H9 (cell line): ENCODE results near the gene G6PC1. TPM values are rescaled to one million over a fixed set of nuclear protein-coding genes. Genes with fewer than 3 reads are reported as not detected.

Source experiments
- DNase-seq: peaks from one replicate; pipeline ENCODE4 v3.0.0-alpha.2; 2017
- H2AFZ ChIP-seq: one replicate; pipeline ENCODE4 v1.6.1; 2013; ENCODE audit warnings: mild to moderate bottlenecking, low read length, control low read depth, moderate library complexity
- H2AK5ac ChIP-seq: 2 replicates; pipeline ENCODE4 v1.6.1; 2013; ENCODE audit warnings: low read length, control low read depth, mixed read lengths; ENCODE audit not compliant: insufficient read length
- H2BK120ac ChIP-seq: one replicate; pipeline ENCODE4 v1.6.1; 2013; ENCODE audit warnings: low read depth, mild to moderate bottlenecking, low read length, control low read depth, inconsistent platforms; ENCODE audit not compliant: poor library complexity, severe bottlenecking
- H2BK12ac ChIP-seq: 2 replicates; pipeline ENCODE4 v1.6.1; 2013; ENCODE audit warnings: low read length, control low read depth, mixed read lengths, low read depth; ENCODE audit not compliant: insufficient read length
- H2BK15ac ChIP-seq: 2 replicates; pipeline ENCODE4 v1.6.1; 2013; ENCODE audit warnings: low read depth, low read length, control low read depth
- H2BK20ac ChIP-seq: one replicate; pipeline ENCODE4 v1.6.1; 2013; ENCODE audit warnings: low read depth, mild to moderate bottlenecking, low read length, control low read depth, inconsistent platforms; ENCODE audit not compliant: poor library complexity, severe bottlenecking
- H2BK5ac ChIP-seq: 2 replicates; pipeline ENCODE4 v1.6.1; 2013; ENCODE audit warnings: low read length, control low read depth, mixed read lengths; ENCODE audit not compliant: insufficient read length
- H3K14ac ChIP-seq: 2 replicates; pipeline ENCODE4 v1.6.1; 2013; ENCODE audit warnings: low read length, control low read depth; ENCODE audit not compliant: insufficient read depth
- H3K18ac ChIP-seq: 2 replicates; pipeline ENCODE4 v1.6.1; 2013; ENCODE audit warnings: low read depth, mild to moderate bottlenecking, mixed read lengths, low read length, control low read depth; ENCODE audit not compliant: insufficient read length
- H3K23ac ChIP-seq: 2 replicates; pipeline ENCODE4 v1.6.1; 2013; ENCODE audit warnings: low read length, control low read depth, mixed read lengths, low read depth; ENCODE audit not compliant: insufficient read length
- H3K23me2 ChIP-seq: 2 replicates; pipeline ENCODE4 v1.6.1; 2013; ENCODE audit warnings: low read depth, mild to moderate bottlenecking, mixed read lengths, low read length, control low read depth; ENCODE audit not compliant: insufficient read length, poor library complexity, severe bottlenecking
- H3K27ac ChIP-seq: 2 replicates; pipeline ENCODE4 v1.5.1; 2013; ENCODE audit warnings: low read length, control low read depth, mixed read lengths, low read depth; ENCODE audit not compliant: insufficient read length
- H3K27me3 ChIP-seq: 2 replicates; pipeline ENCODE4 v1.6.1; 2013; ENCODE audit warnings: low read length, control low read depth, inconsistent platforms; ENCODE audit not compliant: insufficient read depth
- H3K4ac ChIP-seq: 2 replicates; pipeline ENCODE4 v1.6.1; 2013; ENCODE audit warnings: low read depth, mild to moderate bottlenecking, control low read depth, inconsistent platforms, low read length, moderate library complexity
- H3K4me1 ChIP-seq: 2 replicates; pipeline ENCODE4 v1.6.1; 2013; ENCODE audit warnings: low read length, control low read depth, inconsistent platforms; ENCODE audit not compliant: insufficient read depth
- H3K4me2 ChIP-seq: 2 replicates; pipeline ENCODE4 v1.6.1; 2013; ENCODE audit warnings: low read length, control low read depth, mixed read lengths; ENCODE audit not compliant: insufficient read length, insufficient read depth
- H3K56ac ChIP-seq: 2 replicates; pipeline ENCODE4 v1.6.1; 2013; ENCODE audit warnings: low read depth, mild to moderate bottlenecking, mixed read lengths, low read length, control low read depth; ENCODE audit not compliant: insufficient read length
- H3K79me1 ChIP-seq: 2 replicates; pipeline ENCODE4 v1.6.1; 2013; ENCODE audit warnings: low read depth, mild to moderate bottlenecking, moderate library complexity, low read length, control low read depth, inconsistent platforms; ENCODE audit not compliant: insufficient read depth, poor library complexity, severe bottlenecking
- H3K79me2 ChIP-seq: 2 replicates; pipeline ENCODE4 v1.6.1; 2013; ENCODE audit warnings: low read length, control low read depth, inconsistent platforms; ENCODE audit not compliant: insufficient read depth
- H3K9ac ChIP-seq: 2 replicates; pipeline ENCODE4 v1.6.1; 2013; ENCODE audit warnings: low read length, control low read depth, mixed read lengths; ENCODE audit not compliant: insufficient read length; ENCODE audit errors: extremely low read depth
- H3K9me3 ChIP-seq: one replicate; pipeline ENCODE4 v1.6.1; 2013; ENCODE audit warnings: low read depth, low read length, inconsistent platforms; ENCODE audit not compliant: control insufficient read depth
- H3T11ph ChIP-seq: one replicate; pipeline ENCODE4 v1.6.1; 2013; ENCODE audit warnings: mild to moderate bottlenecking, low read length, control low read depth, inconsistent platforms
- H4K20me1 ChIP-seq: one replicate; pipeline ENCODE4 v1.6.1; 2013; ENCODE audit not compliant: control insufficient read depth, insufficient read length, insufficient read depth
- H4K5ac ChIP-seq: 2 replicates; pipeline ENCODE4 v1.6.1; 2013; ENCODE audit warnings: low read depth, mild to moderate bottlenecking, mixed read lengths, low read length, control low read depth; ENCODE audit not compliant: insufficient read length
- H4K8ac ChIP-seq: replicated peaks from 2 replicates; pipeline ENCODE4 v1.6.1; 2013; ENCODE audit warnings: low read length, control low read depth, mixed read lengths, low read depth; ENCODE audit not compliant: insufficient read length
- H4K91ac ChIP-seq: 2 replicates; pipeline ENCODE4 v1.6.1; 2013; ENCODE audit warnings: low read depth, mild to moderate bottlenecking, moderate library complexity, mixed read lengths, low read length, control low read depth; ENCODE audit not compliant: insufficient read length
- H3K27ac Mint-ChIP-seq, 3 experiments: 2 replicates in 2 of 3; 3 replicates in 1 of 3; pipeline ENCODE4 v1.8.0; 2020 to 2021; ENCODE audit warnings: mixed read lengths in 3 of 3, mild to moderate bottlenecking in 1 of 3, moderate library complexity in 1 of 3
- H3K27me3 Mint-ChIP-seq: 2 replicates; pipeline ENCODE4 v1.8.0; 2021; ENCODE audit warnings: low read depth, mild to moderate bottlenecking, moderate library complexity, mixed read lengths
- H3K36me3 Mint-ChIP-seq, 3 experiments: 2 replicates in 2 of 3; 3 replicates in 1 of 3; pipeline ENCODE4 v1.8.0; 2020 to 2021; ENCODE audit warnings: low read depth in 3 of 3, mixed read lengths in 3 of 3; ENCODE audit not compliant: insufficient read depth in 1 of 3
- H3K4me1 Mint-ChIP-seq, 2 experiments: 2 replicates each; pipeline ENCODE4 v1.8.0; 2020; ENCODE audit warnings: mixed read lengths in 2 of 2
- H3K4me3 Mint-ChIP-seq, 2 experiments: 2 replicates in 1 of 2; 3 replicates in 1 of 2; pipeline ENCODE4 v1.8.0; 2020 to 2021; ENCODE audit warnings: mild to moderate bottlenecking in 2 of 2, mixed read lengths in 2 of 2, moderate library complexity in 1 of 2
- H3K9me3 Mint-ChIP-seq, 2 experiments: 2 replicates in 1 of 2; 3 replicates in 1 of 2; pipeline ENCODE4 v1.8.0; 2020; ENCODE audit warnings: mild to moderate bottlenecking in 2 of 2, mixed read lengths in 2 of 2, moderate library complexity in 1 of 2
- WGBS: extraction: QIAGEN DNeasy Blood & Tissue Kit; methylation state at CpG from one replicate; pipeline ENCODE4 v1.1.7; 2013; ENCODE audit warnings: missing lambda C conversion rate, low lambda C conversion rate, mixed read lengths; ENCODE audit not compliant: insufficient read length; ENCODE audit errors: extremely low coverage; 5-methylcytosine and 5-hydroxymethylcytosine counted together
- total RNA-seq: library from RNA; stranded (reverse); gene quantifications from 2 replicates; pipeline ENCODE4 v1.2.1, GENCODE V29; 2021
- TF ChIP-seq, protein P1 (sequence below): fragments of 200-600 bp; sonication (generic); conservative IDR thresholded peaks from 3 replicates; pipeline ENCODE4 v1.8.0; 2021; ENCODE audit warnings: antibody characterized with exemption, mild to moderate bottlenecking

Gene G6PC1
- total RNA-seq, 1 experiment from 2014 or later = not detected

DNA sequence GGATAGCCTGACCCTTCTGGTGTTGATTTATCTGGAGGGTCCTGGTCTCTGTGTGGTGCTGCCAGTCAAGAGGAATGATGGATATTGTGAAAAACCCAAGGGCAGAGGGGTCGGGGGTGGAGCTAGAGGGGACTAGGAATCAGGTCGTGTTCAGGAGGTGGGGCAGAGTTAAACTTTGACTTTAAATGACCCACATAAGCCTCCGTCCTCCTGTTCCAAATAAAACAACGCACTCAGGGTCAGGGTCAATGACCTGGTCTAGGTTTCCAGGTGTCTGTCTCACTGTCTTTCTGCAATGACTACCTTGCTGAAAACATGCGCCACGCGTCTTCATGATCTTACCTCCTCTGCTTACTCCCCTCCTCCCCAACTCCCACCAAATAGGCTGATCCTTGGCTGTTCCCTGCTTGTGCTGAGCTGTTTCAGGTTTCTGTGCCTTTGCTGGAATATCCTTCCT is 34.9 kb upstream of the G6PC1 start:
- no peak overlapping the region for H4K91ac ChIP-seq
- no peak overlapping the region for H3T11ph ChIP-seq
- H3K23me2 ChIP-seq = no peaks in the 10 kb centered on the region
- no peak overlapping the region for H3K14ac ChIP-seq
- H3K27ac ChIP-seq = no peak overlapping the region
- H3K4me3 Mint-ChIP-seq = no peak overlapping the region
- H3K79me1 ChIP-seq = no peaks in the 10 kb centered on the region
- no peak overlapping the region for H3K27ac Mint-ChIP-seq
- no CpG with 5 or more reads among the region's 7 CpGs for WGBS
- H3K36me3 Mint-ChIP-seq = peaks cover 0 to 4% (median 2%) of the 10 kb centered on the region in 3 experiments; a peak in 2 of 7 replicates
- no peak overlapping the region for H2AK5ac ChIP-seq
- no peak for DNase-seq
- H2BK5ac ChIP-seq = no peak overlapping the region
- no peak overlapping the region for H4K5ac ChIP-seq
- H4K20me1 ChIP-seq = no peaks in the 10 kb centered on the region
- H2BK120ac ChIP-seq = no peak overlapping the region
- H2AFZ ChIP-seq = no peak overlapping the region
- H3K79me2 ChIP-seq = no peaks in the 10 kb centered on the region
- H3K4me2 ChIP-seq = no peak overlapping the region
- H2BK12ac ChIP-seq = no peak overlapping the region
- peaks cover 7 to 8% of the 10 kb centered on the region in 2 experiments for H3K9me3 Mint-ChIP-seq
- no peak overlapping the region; the same call in 1 of the 2 replicates for H2BK15ac ChIP-seq
- no peaks in the 10 kb centered on the region for H3K4me1 ChIP-seq
- H3K4me1 Mint-ChIP-seq = peaks cover 10 to 19% of the 10 kb centered on the region in 2 experiments
- H3K18ac ChIP-seq = peak overlapping the region; percentile 4
- no peaks in the 10 kb centered on the region for H3K9me3 ChIP-seq
- peaks cover 9% of the 10 kb centered on the region for H3K27me3 Mint-ChIP-seq
- H3K23ac ChIP-seq = no peak overlapping the region
- H4K8ac ChIP-seq = no peak overlapping the region
- no peak overlapping the region for H3K4ac ChIP-seq
- H3K27me3 ChIP-seq = no peaks in the 10 kb centered on the region
- no peak overlapping the region for H3K56ac ChIP-seq
- no peak overlapping the region for H2BK20ac ChIP-seq
- TF ChIP-seq, protein P1, sequence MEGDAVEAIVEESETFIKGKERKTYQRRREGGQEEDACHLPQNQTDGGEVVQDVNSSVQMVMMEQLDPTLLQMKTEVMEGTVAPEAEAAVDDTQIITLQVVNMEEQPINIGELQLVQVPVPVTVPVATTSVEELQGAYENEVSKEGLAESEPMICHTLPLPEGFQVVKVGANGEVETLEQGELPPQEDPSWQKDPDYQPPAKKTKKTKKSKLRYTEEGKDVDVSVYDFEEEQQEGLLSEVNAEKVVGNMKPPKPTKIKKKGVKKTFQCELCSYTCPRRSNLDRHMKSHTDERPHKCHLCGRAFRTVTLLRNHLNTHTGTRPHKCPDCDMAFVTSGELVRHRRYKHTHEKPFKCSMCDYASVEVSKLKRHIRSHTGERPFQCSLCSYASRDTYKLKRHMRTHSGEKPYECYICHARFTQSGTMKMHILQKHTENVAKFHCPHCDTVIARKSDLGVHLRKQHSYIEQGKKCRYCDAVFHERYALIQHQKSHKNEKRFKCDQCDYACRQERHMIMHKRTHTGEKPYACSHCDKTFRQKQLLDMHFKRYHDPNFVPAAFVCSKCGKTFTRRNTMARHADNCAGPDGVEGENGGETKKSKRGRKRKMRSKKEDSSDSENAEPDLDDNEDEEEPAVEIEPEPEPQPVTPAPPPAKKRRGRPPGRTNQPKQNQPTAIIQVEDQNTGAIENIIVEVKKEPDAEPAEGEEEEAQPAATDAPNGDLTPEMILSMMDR = no peak
- H3K9ac ChIP-seq = no peak overlapping the region
